GM12801 (cell line): ENCODE measurements around the gene DLEU7.

ENCODE experiments used
- TF ChIP-seq, protein P1 (sequence below): IDR thresholded peaks from one replicate; pipeline ENCODE4 v1.5.1; 2011; ENCODE audit warnings: control low read depth; ENCODE audit not compliant: insufficient read length; ENCODE audit errors: extremely low read depth

DLEU7 gene

DNA sequence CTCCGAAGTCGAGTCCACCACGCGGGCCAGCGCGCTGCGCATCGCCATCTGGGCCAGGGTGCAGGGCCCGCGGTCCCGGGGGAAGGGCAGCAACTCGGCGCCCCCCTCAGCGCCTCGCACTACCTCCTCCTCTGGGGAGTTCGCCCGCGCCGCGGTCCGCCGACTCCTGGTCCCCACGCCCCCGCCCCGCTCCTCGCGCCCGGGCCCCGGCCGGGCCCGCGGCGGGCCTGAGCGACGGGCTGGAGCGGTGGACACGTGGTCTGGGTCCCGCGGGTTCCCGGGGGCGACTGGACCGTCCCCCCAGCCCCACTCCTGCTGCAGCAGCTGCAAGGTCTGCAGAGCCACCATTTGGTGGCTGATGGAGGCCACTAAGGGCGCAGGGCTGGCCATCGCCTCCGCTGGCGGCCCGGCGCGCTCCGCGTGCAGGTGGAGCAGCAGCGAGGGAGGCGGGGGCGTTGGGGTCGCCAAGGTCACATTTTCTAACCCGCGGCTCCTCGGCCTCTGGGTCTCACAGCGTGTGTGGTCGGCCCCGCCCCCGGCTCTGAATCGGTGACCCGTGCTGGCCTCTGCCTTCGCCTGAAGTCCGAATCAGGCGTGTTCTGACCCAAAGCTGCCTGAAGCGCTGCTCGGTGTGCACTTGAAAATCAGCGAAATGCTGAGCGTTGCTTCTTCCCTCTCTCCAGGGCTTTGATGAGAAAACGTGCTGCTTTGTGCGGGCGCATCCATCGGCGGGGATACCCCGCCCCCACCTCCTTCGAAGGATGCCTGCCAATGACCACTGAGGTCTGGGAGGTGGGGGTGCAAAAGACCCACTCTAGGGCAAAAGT is at the start of gene DLEU7:
Gene DLEU7 (minus strand): TSS at position 436 of the 827 bp plus-strand sequence. CDS start 46 bp downstream, at position 390.
- TF ChIP-seq, protein P1, sequence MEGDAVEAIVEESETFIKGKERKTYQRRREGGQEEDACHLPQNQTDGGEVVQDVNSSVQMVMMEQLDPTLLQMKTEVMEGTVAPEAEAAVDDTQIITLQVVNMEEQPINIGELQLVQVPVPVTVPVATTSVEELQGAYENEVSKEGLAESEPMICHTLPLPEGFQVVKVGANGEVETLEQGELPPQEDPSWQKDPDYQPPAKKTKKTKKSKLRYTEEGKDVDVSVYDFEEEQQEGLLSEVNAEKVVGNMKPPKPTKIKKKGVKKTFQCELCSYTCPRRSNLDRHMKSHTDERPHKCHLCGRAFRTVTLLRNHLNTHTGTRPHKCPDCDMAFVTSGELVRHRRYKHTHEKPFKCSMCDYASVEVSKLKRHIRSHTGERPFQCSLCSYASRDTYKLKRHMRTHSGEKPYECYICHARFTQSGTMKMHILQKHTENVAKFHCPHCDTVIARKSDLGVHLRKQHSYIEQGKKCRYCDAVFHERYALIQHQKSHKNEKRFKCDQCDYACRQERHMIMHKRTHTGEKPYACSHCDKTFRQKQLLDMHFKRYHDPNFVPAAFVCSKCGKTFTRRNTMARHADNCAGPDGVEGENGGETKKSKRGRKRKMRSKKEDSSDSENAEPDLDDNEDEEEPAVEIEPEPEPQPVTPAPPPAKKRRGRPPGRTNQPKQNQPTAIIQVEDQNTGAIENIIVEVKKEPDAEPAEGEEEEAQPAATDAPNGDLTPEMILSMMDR, result no peak

DNA sequence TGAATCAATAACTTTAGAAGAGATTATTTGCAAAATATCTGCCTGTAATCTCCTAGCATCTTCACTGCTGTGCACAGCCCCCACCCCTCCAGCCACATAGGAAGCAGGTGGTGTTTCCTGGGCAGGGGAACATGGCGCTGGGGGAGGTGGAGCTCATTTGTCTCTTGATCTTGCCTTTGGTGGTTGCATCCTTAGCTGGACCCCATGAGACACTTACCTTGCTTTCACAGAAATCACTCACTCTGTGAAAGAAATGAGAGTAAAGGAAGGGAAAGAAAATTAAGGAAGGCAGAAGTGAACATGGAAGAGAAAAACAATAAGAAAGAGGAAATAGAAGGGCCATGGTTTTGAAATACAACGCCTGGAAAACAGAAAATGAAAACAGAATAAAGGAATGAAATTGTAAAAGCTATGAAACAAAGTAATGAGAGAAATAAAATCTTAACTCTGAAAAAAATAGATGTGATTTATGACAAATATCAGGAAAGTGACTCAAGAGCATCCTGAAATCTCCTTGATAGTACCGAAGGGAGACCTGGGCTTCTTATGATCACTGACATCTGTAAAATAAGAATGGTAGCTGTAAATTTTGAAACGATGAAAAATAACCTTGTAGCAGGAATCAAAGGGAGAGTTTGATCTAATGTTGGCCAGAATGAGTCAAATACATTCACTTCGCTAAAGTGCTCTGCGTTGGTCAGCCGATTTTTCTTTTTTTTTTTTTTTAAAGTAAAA is 48.9 kb upstream of the DLEU7 start:
- TF ChIP-seq, protein P1, result no peak

DNA sequence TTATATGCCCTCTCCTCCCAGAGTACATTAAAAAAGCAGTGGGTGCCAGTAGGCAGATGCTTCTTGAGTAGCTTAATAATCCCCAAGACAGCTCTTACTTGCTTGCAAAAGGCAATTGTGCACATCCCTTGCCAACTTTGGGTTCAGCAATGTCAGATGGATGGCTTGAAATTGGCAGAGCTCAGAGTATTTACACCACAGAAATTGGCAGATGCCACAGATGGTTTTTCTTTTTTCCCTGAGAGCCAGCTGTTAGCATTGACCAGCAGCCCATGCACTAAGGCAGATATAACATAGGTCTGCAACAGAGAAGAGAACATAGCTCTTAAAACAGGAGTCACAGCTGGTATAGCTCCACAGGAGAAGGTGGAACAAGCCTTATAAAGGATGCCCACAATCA is 47.7 kb upstream of the DLEU7 start:
- TF ChIP-seq, protein P1, result no peak

DNA sequence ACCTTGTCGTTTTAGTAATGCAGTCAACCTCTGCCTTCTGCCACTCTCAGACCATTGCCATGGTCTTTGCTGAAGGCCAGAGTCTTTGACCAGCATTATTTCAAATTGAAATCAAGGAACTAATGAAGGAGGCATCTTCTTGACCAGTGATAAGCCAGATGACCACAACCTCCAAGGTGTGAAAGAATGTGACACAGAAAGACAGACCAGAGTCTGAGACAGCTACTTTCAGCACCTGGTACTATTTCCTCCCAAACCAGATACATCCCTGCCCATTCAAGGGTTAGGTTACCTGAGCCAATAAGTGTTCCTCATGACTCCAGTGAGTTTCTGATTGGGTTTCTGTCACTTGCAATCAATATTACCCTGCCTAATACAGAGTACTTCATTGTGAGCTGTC is 45.8 kb upstream of the DLEU7 start:
- TF ChIP-seq, protein P1, result no peak

DNA sequence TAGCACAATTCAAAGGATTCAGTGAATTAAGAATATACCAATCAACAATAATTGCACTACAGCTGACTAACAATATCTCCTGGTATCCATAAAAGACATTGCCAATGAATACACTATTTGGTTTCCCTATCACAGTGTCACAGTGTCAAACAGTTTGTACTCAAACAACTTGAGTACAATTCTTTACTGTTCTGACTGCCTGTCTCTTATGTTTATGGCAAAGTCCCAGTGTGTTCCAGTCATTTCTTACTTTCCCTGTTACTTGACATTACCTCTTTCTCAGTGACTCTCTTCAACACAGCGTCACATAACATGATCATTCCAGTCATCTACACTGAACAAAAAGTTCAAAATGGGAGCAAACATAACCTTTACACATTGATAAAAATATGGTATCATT is 44.9 kb upstream of the DLEU7 start:
- TF ChIP-seq, protein P1, result no peak

DNA sequence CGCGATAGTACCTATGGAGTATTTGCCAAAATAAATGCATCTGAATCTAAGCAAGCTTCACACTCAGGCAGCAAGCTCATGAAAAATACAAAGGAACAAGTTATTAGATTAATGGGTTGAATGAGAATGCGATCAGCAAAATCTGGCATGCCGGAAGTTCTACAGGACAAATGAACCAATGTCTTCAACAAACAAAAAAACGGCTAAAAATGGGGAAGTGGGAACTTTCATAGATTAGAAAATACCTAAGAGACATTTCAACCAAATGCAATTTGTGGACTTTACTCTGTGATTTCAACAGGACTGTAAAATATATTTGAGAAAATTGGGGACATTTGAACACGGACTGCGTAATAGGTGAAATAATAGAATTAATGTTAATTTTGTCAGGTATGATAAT is 43.7 kb upstream of the DLEU7 start:
- TF ChIP-seq, protein P1, result no peak

DNA sequence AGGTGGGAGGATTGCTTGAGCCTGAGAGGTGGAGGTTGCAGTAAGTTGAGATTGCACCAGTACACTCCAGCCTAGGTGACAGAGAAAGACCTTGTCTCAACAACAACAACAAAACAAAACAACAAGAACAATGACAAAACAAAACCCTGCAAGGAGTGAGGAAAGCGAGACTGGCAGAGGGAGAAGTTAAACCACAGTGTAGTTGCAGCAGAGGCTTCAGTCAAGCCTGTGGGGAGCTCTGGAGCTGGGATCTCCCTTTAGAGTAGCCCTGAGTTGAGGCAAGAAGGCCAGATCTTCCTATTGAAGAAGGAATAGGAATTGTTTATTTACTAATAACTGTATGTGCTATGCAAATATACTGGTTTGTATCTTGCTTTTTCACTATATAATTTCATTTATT is 40.8 kb upstream of the DLEU7 start:
- TF ChIP-seq, protein P1, result no peak
